Activated CD8-positive, alpha-beta memory T cell treated with anti-CD3 and anti-CD28 coated beads, Interleukin-2, amount 50 U/mL, for 24 hours (primary cell): ENCODE data around the gene GCN1.
A peak's percentile ranks its signal among the peaks of the same experiment; 100 is the strongest.

Experiments used
- DNase-seq: peaks from one replicate; pipeline ENCODE4 v3.0.0-alpha.2; 2020; ENCODE audit errors: extremely low read depth

The GCN1 gene

DNA sequence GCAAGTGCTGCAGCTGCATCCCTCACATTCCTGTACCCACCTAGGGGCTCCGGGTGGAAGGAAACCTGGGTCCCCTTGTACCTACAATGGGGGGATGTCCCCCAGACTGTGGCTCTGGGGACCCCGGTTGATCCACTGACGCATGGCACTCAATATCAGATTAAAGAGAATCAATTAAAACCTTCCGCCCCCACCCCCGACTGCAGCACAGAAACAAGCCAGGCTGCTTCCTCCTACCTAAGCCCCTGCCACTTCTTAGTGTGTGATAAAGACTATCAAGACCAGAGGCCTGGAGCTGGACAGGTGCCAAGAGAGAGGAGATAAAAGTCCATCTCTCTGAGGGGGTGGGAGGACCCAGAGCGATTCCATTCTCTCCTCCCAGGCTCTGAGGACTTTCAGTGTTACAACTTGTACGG is 34.6 kb upstream of the GCN1 start:
- no peak for DNase-seq

DNA sequence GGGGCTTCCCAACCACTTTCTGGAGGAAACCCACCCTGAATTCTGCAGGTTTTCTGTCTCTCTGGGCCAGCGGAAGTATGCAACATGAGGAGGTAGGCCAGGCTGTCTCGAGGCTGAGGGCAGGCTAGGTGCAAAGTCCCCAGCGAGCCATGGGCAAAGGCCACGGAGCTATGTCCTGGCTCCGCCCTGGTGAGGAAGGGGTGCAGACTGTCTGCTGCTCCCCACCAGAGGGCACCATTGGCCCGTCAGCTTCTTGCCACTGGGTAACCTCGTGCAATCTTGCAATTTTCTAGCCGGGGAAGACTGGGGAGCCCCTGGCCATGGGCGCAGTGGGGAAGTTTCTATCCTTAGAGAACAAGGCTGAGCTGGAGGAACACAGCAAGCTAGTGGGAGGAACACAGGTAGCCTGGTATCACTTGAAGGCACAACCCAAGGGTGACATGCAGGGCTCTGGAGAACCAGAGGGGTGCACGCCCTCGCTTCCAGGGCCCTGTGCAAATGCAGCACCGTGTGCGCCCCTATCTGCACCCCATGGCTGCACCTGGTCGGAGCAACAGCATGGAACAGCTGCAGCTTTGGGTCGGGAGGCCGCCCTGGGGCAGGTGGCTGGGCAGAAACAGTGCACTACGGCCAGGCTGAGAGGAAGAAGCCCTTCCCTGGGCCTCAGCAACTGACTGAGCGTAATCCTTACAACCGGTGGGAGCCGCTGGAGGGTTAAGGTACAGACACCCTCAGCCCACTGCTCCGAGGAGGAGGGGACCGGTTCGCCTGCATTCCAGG is 34.0 kb upstream of the GCN1 start:
- DNase-seq: peak; percentile 75

DNA sequence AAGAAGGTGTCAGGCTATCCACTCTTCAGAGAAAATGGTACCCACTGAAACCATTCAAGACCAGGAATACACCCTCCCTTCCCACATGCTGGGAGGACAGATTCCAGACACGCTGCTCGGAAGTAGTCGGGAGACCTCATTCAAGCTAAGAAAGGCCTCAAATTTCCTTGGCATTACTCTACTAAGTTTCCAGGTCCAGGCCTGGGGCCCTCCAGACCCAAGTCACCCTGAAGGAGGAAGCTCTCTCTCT is 33.5 kb upstream of the GCN1 start:
- DNase-seq: no peak

DNA sequence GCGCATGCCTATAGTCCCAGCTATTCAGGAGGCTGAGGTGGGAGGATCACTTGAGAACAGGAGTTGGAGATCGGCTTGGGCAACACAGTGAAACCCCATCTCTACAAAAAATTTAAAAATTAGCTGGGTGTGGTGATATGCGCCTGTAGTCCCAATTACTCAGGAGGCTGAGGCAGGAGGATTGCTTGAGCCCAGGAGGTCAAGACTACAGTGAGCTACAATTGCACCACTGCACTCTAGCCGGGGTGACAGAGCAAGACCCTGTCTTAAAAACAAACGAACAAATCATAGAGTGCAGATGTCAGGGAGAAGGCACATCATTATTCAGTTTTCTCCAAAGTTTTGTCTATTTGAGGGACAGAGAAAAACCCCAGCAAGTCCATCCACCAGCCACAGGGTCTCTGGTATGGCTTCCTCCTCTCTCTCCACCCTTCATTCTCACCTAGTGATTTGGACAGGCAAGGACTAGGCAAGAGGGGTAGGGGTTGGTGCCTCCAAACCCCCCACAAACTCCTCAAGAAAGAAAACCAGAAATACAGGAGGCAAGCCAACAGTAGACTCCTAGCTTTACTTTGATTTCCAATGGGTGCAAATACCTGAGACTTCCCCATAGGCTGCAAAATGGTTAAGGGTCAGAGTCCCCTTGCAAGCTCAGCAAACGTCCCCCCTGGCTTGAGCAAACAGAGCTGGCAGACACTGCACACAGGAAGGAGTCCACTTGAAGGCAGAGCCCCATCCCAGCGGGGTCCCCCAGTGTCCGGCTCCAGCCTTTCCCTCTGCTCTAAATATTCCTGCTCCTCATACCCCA is 32.9 kb upstream of the GCN1 start:
- no peak for DNase-seq

DNA sequence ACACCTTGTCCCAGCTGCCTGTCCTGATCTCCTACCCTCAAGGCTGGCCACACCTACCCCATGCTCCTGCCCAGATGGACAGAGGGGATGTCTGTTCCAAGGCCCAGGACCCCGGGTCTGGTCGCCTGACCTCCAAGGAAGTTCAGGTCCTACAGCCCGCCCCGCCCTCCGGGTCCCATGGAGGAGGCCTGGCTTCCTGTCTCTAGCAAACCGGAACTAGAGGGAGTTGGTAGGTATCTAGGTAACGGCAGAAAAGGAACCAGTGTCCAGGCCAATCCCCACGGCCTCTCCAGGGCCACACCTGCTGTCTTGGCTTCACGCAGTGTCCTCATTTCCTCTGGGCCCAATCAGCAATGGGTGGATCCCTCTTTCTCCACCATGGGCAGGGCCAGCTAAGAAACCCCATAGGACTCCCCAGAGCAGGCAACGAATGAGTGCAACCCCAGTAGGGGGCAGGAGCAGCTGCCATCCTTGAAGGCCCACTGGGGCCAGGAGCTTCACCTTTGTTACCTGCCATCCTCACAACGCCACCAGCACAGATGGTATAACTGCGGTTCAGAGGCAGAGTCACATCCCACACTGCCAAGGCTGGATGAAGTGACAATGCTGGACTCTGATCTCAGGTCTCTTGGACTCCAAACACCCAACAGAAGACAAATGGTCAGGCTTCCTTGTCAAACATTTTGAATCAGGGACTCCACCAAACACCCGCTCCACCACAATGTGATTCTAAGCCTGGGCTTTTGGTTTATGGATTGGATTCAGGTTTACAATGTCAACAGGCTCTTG is 31.5 kb upstream of the GCN1 start:
- no peak for DNase-seq

DNA sequence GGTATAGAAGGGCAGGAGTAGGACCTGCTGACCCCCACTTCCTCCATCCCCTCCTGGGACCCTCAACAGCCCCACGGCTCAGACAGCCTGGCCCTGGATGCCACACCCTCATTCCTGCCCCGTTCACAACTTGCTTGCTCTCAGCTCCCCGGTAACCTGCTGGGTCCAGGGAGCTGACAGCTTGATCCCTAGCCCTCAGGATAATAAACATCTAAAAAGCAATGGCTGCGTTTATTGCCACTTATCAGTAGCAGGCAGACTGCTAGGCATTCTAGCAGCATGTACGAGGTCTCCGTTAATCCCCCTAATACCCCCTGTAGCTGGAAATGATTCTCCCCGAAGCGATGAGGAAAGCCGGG is 30.7 kb upstream of the GCN1 start:
- DNase-seq: no peak

DNA sequence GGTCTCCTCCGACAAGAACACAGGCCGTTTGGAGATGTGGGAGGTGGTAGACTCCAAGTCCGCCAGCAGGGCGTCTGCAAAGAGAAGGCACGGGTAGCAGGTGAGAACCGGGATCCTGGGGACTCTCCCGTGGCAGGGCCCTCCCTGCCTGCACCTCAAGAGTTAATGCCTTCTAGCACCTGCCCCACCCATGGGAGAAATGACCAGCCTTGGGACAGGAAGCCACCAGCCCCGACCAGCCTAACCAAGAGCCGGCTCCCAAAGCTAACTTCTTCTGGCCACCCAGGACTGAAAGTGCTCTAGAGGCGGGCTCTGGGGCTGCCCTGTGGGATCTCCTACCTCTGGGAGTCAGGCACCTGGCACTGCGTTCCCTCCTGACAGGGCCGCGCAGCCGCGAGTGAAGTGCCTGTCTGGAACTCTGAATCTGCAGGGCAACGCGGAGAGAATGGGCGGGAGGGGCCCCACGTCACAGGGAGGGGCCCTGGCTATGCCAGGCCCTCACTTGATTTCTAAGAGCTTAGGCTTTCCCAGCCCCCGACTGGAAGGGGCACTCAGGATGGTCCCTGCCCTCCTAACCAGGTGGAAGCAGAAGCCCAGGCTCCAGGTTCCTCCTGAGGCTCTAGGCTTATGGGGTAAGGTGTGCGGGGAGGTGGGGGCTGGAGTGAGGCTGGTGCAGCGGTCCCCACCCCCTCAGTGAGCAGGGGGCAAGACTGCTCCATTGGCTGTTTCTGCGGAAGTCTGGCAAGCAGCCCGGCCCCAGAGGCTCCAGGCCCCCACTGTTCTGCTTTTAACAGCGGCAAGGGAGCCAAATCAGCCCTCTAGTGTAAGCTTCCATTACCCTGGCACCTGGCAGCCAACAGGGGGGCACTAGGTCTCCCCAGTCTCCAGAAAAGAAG is 30.0 kb upstream of the GCN1 start:
- DNase-seq: no peak

DNA sequence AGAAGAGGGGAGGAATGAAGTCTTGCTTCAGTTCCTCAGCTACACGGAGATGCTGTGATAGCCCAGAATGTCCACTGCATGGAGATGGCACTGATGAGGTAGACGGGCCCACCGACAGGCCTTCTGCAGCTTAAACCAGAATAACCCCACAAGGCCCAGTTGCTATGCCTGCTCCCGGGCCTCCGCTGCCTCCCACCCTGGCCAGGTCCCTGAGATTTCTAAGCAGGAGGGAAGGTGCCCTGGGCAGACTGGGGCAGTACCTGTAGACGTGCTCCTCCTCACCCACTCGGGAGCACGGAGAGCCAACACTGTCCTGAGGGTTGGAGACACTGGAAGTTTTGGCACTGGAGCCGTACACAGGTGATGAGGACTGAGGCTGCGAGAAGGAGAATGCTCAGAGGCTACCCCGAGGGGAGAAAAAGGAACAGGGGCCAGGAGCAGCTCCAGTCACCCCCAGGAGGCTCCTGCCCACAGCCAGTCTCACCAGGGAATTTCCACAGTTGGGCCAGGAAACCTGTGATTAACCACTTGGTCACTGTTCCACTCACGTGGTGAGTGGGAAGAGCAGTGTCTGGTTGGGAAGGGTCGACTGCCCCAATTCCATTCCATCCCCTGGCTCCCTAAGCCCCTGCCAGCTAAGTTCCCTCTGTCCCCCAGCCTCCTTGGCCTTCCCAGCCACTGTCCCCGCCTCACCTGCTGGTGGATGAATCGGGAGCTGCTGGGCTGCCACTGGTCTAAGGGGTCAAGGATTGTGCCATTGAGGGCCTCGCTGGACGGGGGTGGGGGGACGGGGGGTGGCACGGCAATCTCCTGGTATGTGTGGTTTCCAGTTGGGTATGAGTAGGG is 29.2 kb upstream of the GCN1 start:
- DNase-seq: no peak

DNA sequence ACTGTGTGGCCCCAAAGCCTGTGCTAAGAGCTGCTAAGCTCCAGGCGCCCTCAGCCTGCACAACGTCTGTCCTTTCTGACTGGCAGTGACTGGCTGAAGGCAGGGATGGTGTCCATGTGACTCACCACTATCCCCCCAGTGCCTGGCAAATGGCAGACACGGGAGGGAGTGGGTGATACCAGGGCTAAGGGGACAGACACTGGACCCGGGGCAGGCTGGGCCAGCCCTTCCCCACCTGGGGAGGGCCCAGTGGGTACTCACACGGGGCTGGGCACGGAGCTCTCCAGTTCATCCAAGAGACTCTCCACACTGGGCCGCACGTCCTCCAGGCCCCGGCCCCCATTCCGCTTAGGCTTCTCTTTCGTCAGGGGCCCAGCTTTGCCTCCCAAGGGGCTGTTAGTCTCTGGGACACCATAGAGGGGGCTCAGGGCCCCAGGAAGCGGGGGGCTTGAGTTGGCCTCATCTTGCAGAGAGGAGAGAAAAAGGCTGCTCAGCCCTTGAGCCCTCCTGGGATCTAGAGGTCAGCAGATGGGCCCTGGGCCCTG is 27.8 kb upstream of the GCN1 start:
- DNase-seq: no peak

DNA sequence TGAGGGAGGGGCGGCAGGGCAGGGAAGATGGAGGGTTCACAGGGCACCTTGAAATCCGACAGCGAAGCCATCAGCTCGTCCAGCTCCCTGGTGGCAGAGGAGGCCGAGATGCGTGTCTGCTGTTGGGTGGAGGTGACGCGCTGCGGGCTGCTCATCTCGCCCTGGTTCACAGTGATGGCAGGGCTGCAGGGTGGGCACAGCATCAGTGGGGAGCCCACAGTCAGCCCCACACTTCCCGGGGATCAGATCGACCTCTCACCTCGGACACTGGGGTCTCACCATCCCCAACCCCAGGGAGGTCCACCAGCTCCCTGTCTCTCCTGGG is 27.0 kb upstream of the GCN1 start:
- DNase-seq: no peak

DNA sequence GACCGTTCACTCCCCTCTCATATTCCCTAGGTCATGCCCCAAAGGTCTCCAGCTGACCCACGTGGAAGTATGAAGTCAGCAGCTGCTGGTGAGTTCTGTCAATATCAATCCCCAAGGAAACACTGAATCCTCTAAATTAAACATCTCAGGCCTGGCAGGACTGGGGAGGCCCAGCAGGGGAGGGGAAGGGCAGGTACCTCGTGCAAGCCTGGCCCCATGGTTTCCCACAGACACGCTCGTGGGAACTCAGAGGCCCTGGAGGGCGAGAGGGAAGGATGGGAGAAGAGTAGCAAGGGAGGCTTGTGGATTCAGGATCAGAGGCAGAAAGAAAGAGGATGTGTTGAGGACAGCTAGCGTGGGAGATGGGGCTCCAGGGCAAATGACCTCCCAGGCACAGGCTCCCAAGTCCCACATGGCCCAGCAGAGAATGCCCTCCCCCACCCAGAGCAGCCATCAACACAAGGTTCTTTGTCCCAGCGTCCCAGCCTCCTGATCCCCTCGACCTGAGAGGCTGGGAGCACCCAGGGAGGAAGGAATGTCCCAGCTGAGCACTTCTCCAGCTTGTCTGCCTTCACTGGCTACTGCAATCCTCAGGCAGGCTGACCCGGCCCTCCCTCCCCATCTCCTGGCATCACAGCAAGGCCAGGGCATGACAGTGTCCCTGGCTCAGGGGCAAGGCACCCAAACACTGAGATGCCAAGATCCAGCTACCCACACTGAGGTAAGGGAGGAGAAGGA is 26.5 kb upstream of the GCN1 start:
- no peak for DNase-seq

DNA sequence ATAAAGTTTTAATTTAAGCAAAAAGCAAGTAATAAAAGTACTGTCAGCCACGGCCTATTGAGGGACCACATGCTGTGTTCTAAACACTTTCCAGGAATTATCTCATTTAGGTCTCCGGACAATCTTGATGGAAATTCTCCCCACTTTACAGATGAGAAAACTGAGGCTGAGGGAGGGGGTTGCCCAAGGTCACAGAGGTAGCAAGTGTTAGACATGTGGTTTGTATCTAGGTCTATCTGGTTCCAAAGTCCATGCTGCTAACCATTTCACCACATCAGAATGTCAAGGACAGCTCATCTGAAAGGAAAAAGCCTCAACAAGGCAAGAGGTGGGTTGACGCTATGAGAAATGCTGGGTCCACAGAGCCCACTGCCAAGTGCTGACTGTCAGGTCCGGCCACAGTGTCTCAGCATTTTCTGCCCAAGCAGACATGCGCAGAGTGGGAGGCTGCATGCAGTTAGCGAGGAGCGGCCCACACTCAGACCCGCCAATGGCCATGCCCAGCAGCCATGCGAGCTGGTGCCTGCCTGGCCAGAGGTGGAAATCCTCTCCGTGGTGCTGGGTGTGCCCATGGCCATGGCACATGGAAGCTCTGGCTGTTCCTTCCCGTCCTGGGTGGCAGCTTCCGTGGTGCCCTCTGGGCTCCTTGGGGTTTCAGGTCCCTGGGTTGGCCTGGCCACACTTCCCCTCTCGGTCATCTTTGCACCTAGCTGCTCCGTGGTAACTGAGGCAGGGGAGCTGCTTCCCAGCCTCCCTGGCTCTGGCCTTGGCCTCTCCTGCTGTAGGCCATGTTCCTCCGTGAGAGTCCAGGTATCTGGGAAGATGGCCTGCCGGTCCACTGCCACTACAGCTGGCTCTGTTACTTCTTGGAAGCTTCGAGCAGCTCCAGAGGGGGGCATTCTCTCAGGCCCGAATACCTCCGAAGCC is 24.4 kb upstream of the GCN1 start:
- DNase-seq: no peak

DNA sequence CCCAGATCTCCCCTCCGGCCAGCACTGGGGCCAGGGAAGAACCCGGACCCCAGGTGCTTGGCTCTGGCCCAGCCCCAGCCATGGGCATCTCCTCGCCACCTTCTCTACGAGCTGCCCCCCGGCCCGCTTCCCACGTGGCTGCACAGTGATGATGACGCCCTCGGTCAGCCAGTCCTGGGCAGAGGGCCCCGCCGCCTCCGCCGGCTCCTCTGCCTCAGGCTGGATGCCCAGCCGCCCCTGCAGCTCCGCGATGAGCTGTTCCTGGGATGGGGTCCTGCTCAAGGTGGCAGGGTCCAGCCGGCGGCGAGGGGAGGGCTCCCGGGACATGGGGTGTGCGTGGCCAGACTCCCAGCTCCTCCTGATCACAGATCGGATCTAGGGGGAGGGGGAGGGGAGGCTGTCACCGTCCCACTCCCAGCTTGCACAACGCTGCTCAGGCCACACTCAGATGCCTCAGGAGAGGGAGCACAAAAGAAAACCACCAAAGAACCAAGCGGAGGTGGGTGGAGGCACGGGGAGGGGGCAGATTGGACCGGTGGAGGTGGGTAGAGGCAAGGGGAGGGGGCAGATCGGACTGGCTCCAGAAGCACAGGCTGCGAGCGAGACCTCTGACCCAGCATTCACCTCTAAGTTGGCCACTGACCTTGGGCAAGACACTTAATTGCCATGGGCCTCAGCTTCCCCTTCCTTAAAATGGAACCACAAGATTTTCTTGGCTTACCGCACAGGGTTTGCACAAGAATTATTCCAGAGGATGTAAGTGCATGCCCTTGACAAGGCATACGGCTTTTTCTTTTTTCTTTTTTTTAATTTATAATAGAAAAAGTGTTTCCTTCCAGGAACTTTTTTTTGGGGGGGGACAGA is 22.5 kb upstream of the GCN1 start:
- DNase-seq: no peak

DNA sequence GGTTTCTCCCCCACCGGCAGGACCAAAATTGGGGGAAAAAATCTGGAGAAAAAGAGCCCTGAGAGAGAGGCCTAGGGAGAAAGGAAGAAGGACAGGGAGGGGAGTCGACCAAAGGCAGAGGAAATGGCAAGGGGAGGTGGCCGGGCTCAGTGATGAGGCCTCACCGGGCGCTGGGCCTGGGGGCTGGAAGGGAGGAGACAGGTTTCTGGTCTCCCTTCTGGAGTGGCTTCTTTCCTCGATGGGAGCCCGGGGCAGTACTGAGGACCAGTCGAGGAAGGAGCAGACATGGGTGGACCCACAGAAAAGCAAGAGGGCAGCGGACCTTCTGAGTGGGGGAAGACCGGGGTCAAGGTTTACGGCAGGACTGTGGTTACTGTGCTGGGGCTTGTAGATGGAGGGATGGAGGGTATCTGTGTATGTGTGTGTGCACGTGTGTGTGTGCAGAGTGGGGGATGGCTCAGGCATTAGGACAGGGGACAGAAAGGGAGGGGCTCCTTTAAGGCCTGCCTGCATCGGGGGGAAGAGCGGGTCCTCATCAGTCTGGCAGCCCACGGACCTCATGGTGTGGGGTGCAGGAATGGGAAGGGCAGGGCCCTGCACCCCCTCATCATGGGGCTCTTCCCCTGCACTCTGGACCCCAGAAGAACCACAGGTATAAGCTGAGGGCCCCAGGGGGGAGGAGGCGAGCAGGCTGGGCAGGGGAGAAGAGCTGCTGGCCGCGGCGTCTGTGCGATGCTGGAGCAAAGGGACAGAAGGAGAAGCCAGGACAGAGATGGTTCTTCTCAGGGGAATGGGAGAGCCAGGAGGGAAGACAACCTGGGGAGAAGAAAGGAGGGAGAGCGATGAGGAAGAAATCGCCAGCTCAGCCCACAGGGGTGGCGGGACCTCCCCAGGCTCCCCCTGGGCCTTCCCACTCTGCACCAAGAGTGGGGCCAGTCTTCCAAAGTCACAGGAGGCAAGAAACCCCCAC is 21.5 kb upstream of the GCN1 start:
- no peak for DNase-seq

DNA sequence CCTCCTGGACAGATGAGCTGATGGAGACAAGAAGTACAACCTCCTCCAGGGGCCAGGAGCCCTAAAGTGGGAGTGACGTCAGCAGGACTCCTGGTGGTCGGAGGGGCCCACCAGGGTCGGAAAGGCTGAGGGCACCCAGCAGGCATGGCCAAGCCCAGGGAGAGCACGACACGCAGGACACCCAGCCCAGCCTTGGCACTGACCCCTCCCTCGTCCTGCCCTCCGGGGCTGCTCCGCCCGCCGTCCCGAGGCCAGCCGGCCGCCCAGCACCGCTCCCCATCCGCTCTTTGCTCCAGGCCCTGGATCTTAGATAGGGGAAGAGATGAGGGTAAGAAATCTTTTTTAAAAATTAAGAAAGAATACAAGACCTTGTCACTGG is 20.8 kb upstream of the GCN1 start:
- no peak for DNase-seq

DNA sequence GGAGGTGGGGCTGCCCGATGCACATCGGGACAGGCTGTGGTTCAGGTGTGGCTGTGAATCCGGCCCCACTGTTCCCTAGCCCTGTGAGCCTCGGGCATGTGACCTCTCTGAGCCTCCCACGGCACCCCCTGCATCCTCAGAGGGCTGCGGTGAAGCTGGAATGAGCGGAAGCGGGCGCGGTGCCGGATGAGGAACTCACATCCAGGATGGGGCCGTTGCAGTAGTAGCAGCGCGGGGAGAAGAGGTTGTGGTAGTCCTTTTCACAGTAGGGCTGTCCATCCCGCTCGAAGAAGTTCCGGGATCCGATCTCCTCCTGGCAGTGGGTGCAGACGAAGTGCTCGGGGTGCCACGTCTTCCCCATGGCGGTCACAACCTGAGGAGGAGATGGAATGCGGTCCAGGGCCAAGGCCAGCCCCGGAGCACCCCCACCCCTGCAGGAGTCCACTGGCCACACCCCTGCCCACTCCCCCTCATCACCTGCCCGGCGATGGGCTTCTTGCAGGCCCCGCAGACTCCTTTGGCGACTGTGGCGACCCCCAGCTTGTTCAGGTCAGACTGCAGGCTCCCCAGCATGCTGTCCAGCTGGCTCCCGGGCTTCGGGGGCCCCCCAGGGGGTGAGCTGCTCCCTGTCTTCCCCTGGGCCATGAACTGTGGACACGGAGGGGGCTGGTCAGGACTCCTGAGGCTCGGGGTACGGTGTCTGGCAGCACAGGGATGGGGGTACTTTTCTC is 20.3 kb upstream of the GCN1 start:
- DNase-seq: no peak
